HepG2 (cell line): Measurements from ENCODE around the gene U2SURP. TPM values are rescaled to one million over a fixed set of nuclear protein-coding genes. Genes with fewer than 3 reads are reported as not detected.
A peak's percentile ranks its signal among the peaks of the same experiment; 100 is the strongest.

Source experiments
- ATAC-seq: fragments of 200-7000 bp; cut with Tn5 transposase; 3 replicates; pipeline ENCODE4 v1.9.1; 2020; ENCODE audit warnings: mild to moderate bottlenecking, moderate library complexity
- BruUV-seq: library from RNA; stranded (reverse); fragments of 400-500 nt; replicated peaks from 2 replicates; lab custom pipeline; 2021; lab: Mats Ljungman, UMichigan
- CTCF ChIA-PET: fragments of 300-600 bp; formaldehyde crosslinking; extraction: SDS; loops from one replicate; lab custom pipeline; 2021; ENCODE audit warnings: low total read pairs, inconsistent platforms, low intra/inter-chr PET ratio; lab: Yijun Ruan, JAX
- POLR2A ChIA-PET: fragments of 350-600 bp; sonication (Branson Sonifier 250); formaldehyde crosslinking; loops from one replicate; lab custom pipeline; 2020; ENCODE audit warnings: antibody characterized with exemption, inconsistent platforms; lab: Yijun Ruan, JAX
- DNase-seq: peaks from one replicate; pipeline ENCODE4 v3.0.0-alpha.2; 2015; ENCODE audit warnings: low spot score
- FAIRE-seq: peaks from 3 replicates; lab custom pipeline; 2011; peaks lifted over from hg19 to GRCh38; lab: Jason Lieb, UNC
- H2AFZ ChIP-seq: one replicate; pipeline ENCODE4 v1.6.1; 2011; ENCODE audit warnings: low read length, inconsistent platforms
- H3K27ac ChIP-seq: fragments of 300-600 bp; 3 replicates; pipeline ENCODE4 v1.8.0; 2011; ENCODE audit warnings: mixed run types, mild to moderate bottlenecking, mixed read lengths, low read length, inconsistent platforms; ENCODE audit not compliant: insufficient read depth; ENCODE audit errors: extremely low read length
- H3K27me3 ChIP-seq, 2 experiments: fragments of 200-600 bp in 1 of 2; 2 replicates in 1 of 2; 3 replicates in 1 of 2; pipeline versions ENCODE4 v1.6.0 to v1.8.0; 2011; ENCODE audit warnings: low read length in 2 of 2, mild to moderate bottlenecking in 2 of 2, moderate library complexity in 2 of 2, inconsistent platforms in 1 of 2; ENCODE audit not compliant: insufficient read depth in 2 of 2, control insufficient read depth in 1 of 2
- H3K36me3 ChIP-seq, 2 experiments: fragments of 200-600 bp in 1 of 2; replicated peaks in 1 of 2; 2 replicates in 1 of 2; 3 replicates in 1 of 2; pipeline versions ENCODE4 v1.5.1 to v1.8.0; 2011; ENCODE audit warnings: low read length in 2 of 2, inconsistent platforms in 1 of 2; ENCODE audit not compliant: insufficient read depth in 2 of 2, control insufficient read depth in 1 of 2
- H3K4me1 ChIP-seq: 2 replicates; pipeline ENCODE4 v1.5.1; 2012; ENCODE audit warnings: low read length, inconsistent platforms; ENCODE audit not compliant: insufficient read depth
- H3K4me2 ChIP-seq: 2 replicates; pipeline ENCODE4 v1.6.0; 2011; ENCODE audit warnings: low read depth, low read length, inconsistent platforms
- H3K4me3 ChIP-seq, 3 experiments: fragments of 200-600 bp in 1 of 3; sonication (generic), shearing (Covaris generic) in 1 of 3; replicated peaks in 1 of 3; 2 replicates each; pipeline ENCODE4 v1.5.1; 2011 to 2016; ENCODE audit warnings: low read length in 3 of 3, inconsistent platforms in 2 of 3, low read depth in 2 of 3, mild to moderate bottlenecking in 2 of 3, control low read depth in 1 of 3, mixed read lengths in 1 of 3; ENCODE audit not compliant: insufficient read depth in 1 of 3
- H3K79me2 ChIP-seq: one replicate; pipeline ENCODE4 v1.6.1; 2011; ENCODE audit warnings: low read length, inconsistent platforms; ENCODE audit not compliant: insufficient read depth
- H3K9ac ChIP-seq: 2 replicates; pipeline ENCODE4 v1.6.0; 2011; ENCODE audit warnings: mild to moderate bottlenecking, low read depth, low read length, inconsistent platforms; ENCODE audit not compliant: insufficient read depth
- H3K9me3 ChIP-seq: 2 replicates; pipeline ENCODE4 v1.5.1; 2012; ENCODE audit warnings: mild to moderate bottlenecking, low read length
- H4K20me1 ChIP-seq: 2 replicates; pipeline ENCODE4 v1.6.0; 2011; ENCODE audit warnings: inconsistent platforms, mild to moderate bottlenecking, low read length, moderate library complexity; ENCODE audit not compliant: insufficient read depth
- PAX8 ChIP-seq: sonication (generic); formaldehyde crosslinking; IDR thresholded peaks from 2 replicates; pipeline ENCODE4 v1.8.0; 2022; ENCODE audit warnings: mild to moderate bottlenecking, missing genetic modification reagents, borderline replicate concordance
- PTBP1 ChIP-seq: fragments of 200-400 bp; formaldehyde crosslinking; IDR thresholded peaks from 2 replicates; pipeline ENCODE4 v1.6.1; 2018; ENCODE audit warnings: low read length, low read depth; ENCODE audit not compliant: poor library complexity, severe bottlenecking
- SSRP1 ChIP-seq: IDR thresholded peaks from 2 replicates; pipeline ENCODE4 v1.6.1; 2016; ENCODE audit warnings: control low read depth
- TCF12 ChIP-seq, 2 experiments: fragments of 450-650 bp in 1 of 2; sonication (generic) in 1 of 2; formaldehyde crosslinking in 1 of 2; IDR thresholded peaks; 2 replicates each; pipeline versions ENCODE4 v1.6.1 to v1.8.0; 2017 to 2022; ENCODE audit warnings: antibody characterized with exemption in 1 of 2, mild to moderate bottlenecking in 1 of 2, missing genetic modification reagents in 1 of 2, moderate library complexity in 1 of 2
- THAP9 ChIP-seq: sonication (generic); formaldehyde crosslinking; IDR thresholded peaks from 2 replicates; pipeline ENCODE4; 2020; ENCODE audit warnings: missing genetic modification reagents, mild to moderate bottlenecking, borderline replicate concordance
- ZBTB39 ChIP-seq: sonication (generic); formaldehyde crosslinking; IDR thresholded peaks from 2 replicates; pipeline ENCODE4 v1.5.0; 2020; ENCODE audit warnings: missing genetic modification reagents
- ZNF121 ChIP-seq: sonication (generic); formaldehyde crosslinking; IDR thresholded peaks from 2 replicates; pipeline ENCODE4 v1.5.0; 2020; ENCODE audit warnings: mild to moderate bottlenecking, missing genetic modification reagents
- ZNF3 ChIP-seq: IDR thresholded peaks from 2 replicates; pipeline ENCODE4 v1.7.0; 2017; ENCODE audit warnings: inconsistent platforms
- ZNF703 ChIP-seq: sonication (generic); formaldehyde crosslinking; IDR thresholded peaks from 2 replicates; pipeline ENCODE4 v1.5.1; 2020; ENCODE audit warnings: missing genetic modification reagents, mild to moderate bottlenecking, moderate library complexity, borderline replicate concordance
- WGBS: methylation state at CpG from one replicate; pipeline ENCODE4 v1.1.6; 2017; ENCODE audit warnings: low lambda C conversion rate; 5-methylcytosine and 5-hydroxymethylcytosine counted together
- in situ Hi-C: cut with HindIII; loops from 2 replicates; pipeline ENCODE4 v1.10.0; 2017; ENCODE audit warnings: low pct_unique_long_range_greater_than_20kb; ENCODE audit not compliant: extremely low pct_ligation_motif_present
- intact Hi-C: fragments of 100-400 bp; cut with micrococcal nuclease; formaldehyde crosslinking; loops from one replicate; pipeline ENCODE4 v1.10.0; 2022; ENCODE audit not compliant: unreplicated experiment
- polyA plus RNA-seq, 8 experiments: library from polyadenylated mRNA; depleted of rRNA in 3 of 8; stranded (reverse) in 7 of 8; unstranded in 1 of 8; fragments of >200 nt; fragmentation: Illumina TruSeq in 4 of 8; extraction: Trizol in 4 of 8; gene quantifications; 2 replicates each; pipeline versions ENCODE4 v1.2.1 to v1.2.3, GENCODE V29; 2011 to 2016; ENCODE audit warnings: low read depth in 4 of 8, missing spikeins in 1 of 8, mixed read lengths in 1 of 8; ENCODE audit not compliant: insufficient read depth in 1 of 8
- total RNA-seq, 5 experiments: library from RNA; depleted of rRNA; stranded (reverse); fragments of >200 nt; fragmentation: Illumina TruSeq; extraction: Trizol; gene quantifications; 2 replicates each; pipeline ENCODE4 v1.2.3, GENCODE V29; 2016; ENCODE audit warnings: low read depth in 1 of 5
- TF ChIP-seq, protein P1 (sequence below): sonication (generic); formaldehyde crosslinking; conservative IDR thresholded peaks from 2 replicates; pipeline ENCODE4 v1.4.0; 2020; ENCODE audit warnings: missing genetic modification reagents

Gene U2SURP
- total and polyA plus RNA-seq, 2 of the 13 experiments (the other 11 are each of a cell fraction or from before 2014, with no cell fraction given) = 55.9 to 173 TPM

DNA sequence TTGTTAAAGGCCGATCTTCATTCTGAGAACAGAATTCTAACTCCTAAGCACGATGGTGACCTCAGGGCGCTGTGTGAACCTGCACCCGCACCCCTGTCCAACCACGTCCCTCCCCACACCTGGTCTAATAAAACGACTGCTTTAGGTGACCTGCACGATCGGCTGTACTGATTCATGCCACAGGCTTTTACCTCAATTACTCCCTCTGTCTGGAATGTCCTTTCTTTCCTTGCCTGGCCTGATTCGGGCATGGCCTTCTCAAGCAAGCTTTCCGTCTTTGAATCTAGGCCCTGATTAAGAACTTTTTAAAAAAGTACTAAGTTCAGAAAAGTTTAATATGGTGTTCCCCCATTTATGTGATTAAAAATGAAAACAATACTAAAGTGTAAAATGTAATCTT lies 842 bp upstream of the U2SURP start:
- intact Hi-C loops (loop anchor here (2.0 to 5.0 kb wide), 2 partner anchors 278 to 414 kb away; partner anchors contain the start of gene TRPC1), in situ Hi-C loops (no loop called here)
- Histone ChIP-seq H3K36me3 (no peaks in the 10 kb centered on the region), H3K9ac (peak overlapping the region; percentile 94), H4K20me1 (peaks cover 29% of the 10 kb centered on the region), H3K27ac (peak overlapping the region; percentile 89), H3K9me3 (no peaks in the 10 kb centered on the region), H3K4me2 (peak overlapping the region; percentile 92), H2AFZ (peak overlapping the region; percentile 55), H3K79me2 (peaks cover 50% of the 10 kb centered on the region), H3K4me1 (peaks cover 59% of the 10 kb centered on the region), H3K4me3 (peak overlapping the region; percentile 87 to 92 (median 90)), H3K27me3 (no peaks in the 10 kb centered on the region; a peak in 1 of 5 replicates)
- DNase-seq = peak; percentile 25
- under 1% methylated on average over 10 of the region's 10 CpGs for whole genome bisulfite sequencing
- FAIRE-seq = no peak
- peak; percentile 14 for ATAC-seq
- no TSS peak for BruUV-seq
- TF ChIP-seq, protein P1, sequence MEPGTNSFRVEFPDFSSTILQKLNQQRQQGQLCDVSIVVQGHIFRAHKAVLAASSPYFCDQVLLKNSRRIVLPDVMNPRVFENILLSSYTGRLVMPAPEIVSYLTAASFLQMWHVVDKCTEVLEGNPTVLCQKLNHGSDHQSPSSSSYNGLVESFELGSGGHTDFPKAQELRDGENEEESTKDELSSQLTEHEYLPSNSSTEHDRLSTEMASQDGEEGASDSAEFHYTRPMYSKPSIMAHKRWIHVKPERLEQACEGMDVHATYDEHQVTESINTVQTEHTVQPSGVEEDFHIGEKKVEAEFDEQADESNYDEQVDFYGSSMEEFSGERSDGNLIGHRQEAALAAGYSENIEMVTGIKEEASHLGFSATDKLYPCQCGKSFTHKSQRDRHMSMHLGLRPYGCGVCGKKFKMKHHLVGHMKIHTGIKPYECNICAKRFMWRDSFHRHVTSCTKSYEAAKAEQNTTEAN (CRISPR knock-in tag) = no peak
- ChIA-PET CTCF (no interaction called here), POLR2A (interaction anchor here (0.7 to 2.6 kb wide), 14 partner anchors 8 to 422 kb away, joined by 3 to 17 read pairs (median 4); partner anchors contain the start of gene ATR)

- Histone ChIP-seq H4K20me1 (peaks cover 33% of the 10 kb centered on the region), H3K4me1 (peaks cover 61% of the 10 kb centered on the region), H3K36me3 (no peaks in the 10 kb centered on the region), H3K9ac (peak overlapping the region; percentile 94), H3K27me3 (no peaks in the 10 kb centered on the region; a peak in 1 of 5 replicates), H3K4me3 (peak overlapping the region; percentile 87 to 92 (median 90)), H3K9me3 (no peaks in the 10 kb centered on the region), H3K79me2 (peaks cover 55% of the 10 kb centered on the region), H2AFZ (peak overlapping the region; percentile 55), H3K4me2 (peak overlapping the region; percentile 92), H3K27ac (peak overlapping the region; percentile 89)
- in situ Hi-C loops = no loop called here
- ATAC-seq = peak; percentile 68
- TSS peak; percentile 95 for BruUV-seq
- no peak for DNase-seq
- no peak for FAIRE-seq
- ChIA-PET CTCF (no interaction called here), POLR2A (interaction anchor here (0.7 to 2.6 kb wide), 19 partner anchors 8 to 423 kb away, joined by 3 to 17 read pairs (median 4); partner anchors contain the start of genes ATR, PLS1 and TRPC1)
- intact Hi-C loops = loop anchor here (2.0 to 5.0 kb wide), 2 partner anchors 279 to 414 kb away; partner anchors contain the start of gene TRPC1
- 0% methylated on average over 15 of the region's 15 CpGs for WGBS
- no peak for TF ChIP-seq ZNF3 (CRISPR knock-in tag)
- TF ChIP-seq SSRP1 (CRISPR knock-in tag) = no peak
- TF ChIP-seq ZNF121 (CRISPR knock-in tag) = 0 out of 2 replicates have a peak, but pooled peaks have one; percentile 12
- TF ChIP-seq THAP9 (CRISPR knock-in tag) = peak; percentile 100
- TF ChIP-seq PTBP1 = no peak
- no peak for TF ChIP-seq TCF12 (IDR thresholded peaks at IDR 0.05)
- TF ChIP-seq TCF12 (CRISPR knock-in tag; IDR thresholded peaks at IDR 0.05) = no peak
- TF ChIP-seq ZNF703 (CRISPR knock-in tag) = 0 out of 2 replicates have a peak, but pooled peaks have one; percentile 25
- TF ChIP-seq PAX8 (CRISPR knock-in tag) = peak; percentile 6; the same call in 1 of the 2 replicates
- TF ChIP-seq ZBTB39 (CRISPR knock-in tag) = 0 out of 2 replicates have a peak, but pooled peaks have one; percentile 44
These were observed 369 bp upstream of the U2SURP start for GRCh38 chr3:143001034-143001368.
